Trophoblast cell (in vitro differentiated cells and primary cell): ENCODE data around the gene AUTS2.

Experiments
- DNase-seq, 2 donors: peaks; one replicate each; pipeline ENCODE4 v3.0.0-alpha.2; 2016
- H2AFZ ChIP-seq: 2 replicates; pipeline ENCODE4 v1.6.1; 2013; ENCODE audit warnings: low read length, moderate library complexity, mild to moderate bottlenecking; ENCODE audit not compliant: insufficient read depth, poor library complexity
- H2AK5ac ChIP-seq: 2 replicates; pipeline ENCODE4 v1.6.1; 2013; ENCODE audit warnings: mild to moderate bottlenecking, low read length
- H2BK120ac ChIP-seq: 2 replicates; pipeline ENCODE4 v1.6.1; 2013; ENCODE audit warnings: low read length, mild to moderate bottlenecking, moderate library complexity; ENCODE audit not compliant: insufficient read depth, poor library complexity
- H2BK12ac ChIP-seq: 2 replicates; pipeline ENCODE4 v1.6.1; 2013; ENCODE audit warnings: mild to moderate bottlenecking, low read length, moderate library complexity
- H2BK5ac ChIP-seq: 2 replicates; pipeline ENCODE4 v1.6.1; 2013; ENCODE audit warnings: low read length, low read depth, moderate library complexity, mild to moderate bottlenecking; ENCODE audit not compliant: poor library complexity
- H3K14ac ChIP-seq: 2 replicates; pipeline ENCODE4 v1.6.1; 2013; ENCODE audit warnings: mild to moderate bottlenecking, low read length
- H3K18ac ChIP-seq: 2 replicates; pipeline ENCODE4 v1.6.1; 2013; ENCODE audit warnings: mild to moderate bottlenecking, low read length
- H3K23ac ChIP-seq: 2 replicates; pipeline ENCODE4 v1.6.1; 2013; ENCODE audit warnings: low read length
- H3K27ac ChIP-seq: 2 replicates; pipeline ENCODE4 v1.5.1; 2013; ENCODE audit warnings: low read depth, mild to moderate bottlenecking, inconsistent platforms, low read length, moderate library complexity
- H3K27me3 ChIP-seq: 2 replicates; pipeline ENCODE4 v1.6.1; 2013; ENCODE audit warnings: inconsistent platforms, mild to moderate bottlenecking, low read length, moderate library complexity; ENCODE audit not compliant: insufficient read depth
- H3K36me3 ChIP-seq, 2 experiments: 1 replicate in 1 of 2; 2 replicates in 1 of 2; pipeline ENCODE4 v1.6.1; 2013; ENCODE audit warnings: low read length in 2 of 2, mild to moderate bottlenecking in 2 of 2, moderate library complexity in 1 of 2; ENCODE audit not compliant: insufficient read depth in 2 of 2, control insufficient read depth in 1 of 2
- H3K4ac ChIP-seq: 2 replicates; pipeline ENCODE4 v1.6.1; 2013; ENCODE audit warnings: low read depth, mild to moderate bottlenecking, low read length, moderate library complexity
- H3K4me1 ChIP-seq, 2 experiments: 1 replicate in 1 of 2; 2 replicates in 1 of 2; pipeline ENCODE4 v1.6.1; 2013; ENCODE audit warnings: low read length in 2 of 2, mild to moderate bottlenecking in 2 of 2, moderate library complexity in 1 of 2; ENCODE audit not compliant: insufficient read depth in 2 of 2, control insufficient read depth in 1 of 2
- H3K4me2 ChIP-seq: 2 replicates; pipeline ENCODE4 v1.6.1; 2013; ENCODE audit warnings: inconsistent platforms, mild to moderate bottlenecking, low read length, moderate library complexity
- H3K4me3 ChIP-seq: 2 replicates; pipeline ENCODE4 v1.5.1; 2013; ENCODE audit warnings: mild to moderate bottlenecking, low read depth, low read length, inconsistent platforms
- H3K79me1 ChIP-seq: one replicate; pipeline ENCODE4 v1.6.1; 2013; ENCODE audit warnings: low read length
- H3K79me2 ChIP-seq: 2 replicates; pipeline ENCODE4 v1.6.1; 2013; ENCODE audit warnings: low read length, mild to moderate bottlenecking; ENCODE audit not compliant: control insufficient read depth, insufficient read depth, poor library complexity
- H3K9ac ChIP-seq: 2 replicates; pipeline ENCODE4 v1.6.1; 2013; ENCODE audit warnings: mild to moderate bottlenecking, low read length
- H3K9me3 ChIP-seq: 2 replicates; pipeline ENCODE4 v1.6.1; 2013; ENCODE audit warnings: low read depth, mild to moderate bottlenecking, control low read depth, inconsistent platforms, low read length; ENCODE audit not compliant: insufficient read depth
- H4K12ac ChIP-seq: 2 replicates; pipeline ENCODE4 v1.6.1; 2013; ENCODE audit warnings: low read depth, mild to moderate bottlenecking, low read length, moderate library complexity
- H4K8ac ChIP-seq: 2 replicates; pipeline ENCODE4 v1.6.1; 2013; ENCODE audit warnings: low read depth, mild to moderate bottlenecking, low read length, moderate library complexity
- H4K91ac ChIP-seq: one replicate; pipeline ENCODE4 v1.6.1; 2013; ENCODE audit warnings: low read depth, mild to moderate bottlenecking, low read length, moderate library complexity
- WGBS: extraction: QIAGEN DNeasy Blood & Tissue Kit; methylation state at CpG from one replicate; pipeline ENCODE4 v1.1.7; 2013; ENCODE audit warnings: missing lambda C conversion rate; ENCODE audit not compliant: insufficient read length, insufficient coverage; ENCODE audit errors: extremely low coverage; 5-methylcytosine and 5-hydroxymethylcytosine counted together

Gene AUTS2

GRCh38 chr7:69857014-69857413 is 258.7 kb downstream of the AUTS2 start:
- Histone ChIP-seq H2BK5ac (no peak overlapping the region), H2BK12ac (no peak overlapping the region), H4K8ac (no peak overlapping the region), H3K18ac (no peak overlapping the region), H3K9me3 (no peaks in the 10 kb centered on the region), H3K79me1 (no peaks in the 10 kb centered on the region), H3K4me2 (no peak overlapping the region), H3K4ac (no peak overlapping the region), H4K91ac (no peak overlapping the region), H4K12ac (no peak overlapping the region), H2AK5ac (no peak overlapping the region), H3K14ac (no peak overlapping the region), H2AFZ (no peak overlapping the region), H3K23ac (no peak overlapping the region), H3K4me1 (no peaks in the 10 kb centered on the region), H3K4me3 (no peak overlapping the region), H3K79me2 (no peaks in the 10 kb centered on the region), H3K27me3 (no peaks in the 10 kb centered on the region), H3K27ac (no peak overlapping the region), H3K9ac (no peak overlapping the region), H3K36me3 (no peaks in the 10 kb centered on the region), H2BK120ac (no peak overlapping the region)
- no CpG with 5 or more reads among the region's 6 CpGs for WGBS
- no peak for DNase-seq

GRCh38 chr7:69858471-69858870 is 260.2 kb downstream of the AUTS2 start:
- Histone ChIP-seq H4K12ac (no peak overlapping the region), H2AK5ac (no peak overlapping the region), H3K79me1 (no peaks in the 10 kb centered on the region), H2BK120ac (no peak overlapping the region), H3K23ac (no peak overlapping the region), H3K9ac (no peak overlapping the region), H3K9me3 (no peaks in the 10 kb centered on the region), H3K4ac (no peak overlapping the region), H4K91ac (no peak overlapping the region), H2AFZ (no peak overlapping the region), H2BK5ac (no peak overlapping the region), H3K4me3 (no peak overlapping the region), H3K36me3 (no peaks in the 10 kb centered on the region), H3K4me2 (no peak overlapping the region), H3K27me3 (no peaks in the 10 kb centered on the region), H3K14ac (no peak overlapping the region), H3K4me1 (no peaks in the 10 kb centered on the region), H2BK12ac (no peak overlapping the region), H3K27ac (no peak overlapping the region), H4K8ac (no peak overlapping the region), H3K18ac (no peak overlapping the region), H3K79me2 (no peaks in the 10 kb centered on the region)
- DNase-seq, result no peak
- no CpG with 5 or more reads among the region's 1 CpG for WGBS

GRCh38 chr7:69859342-69859741 is 261.1 kb downstream of the AUTS2 start:
- Histone ChIP-seq H3K27me3 (no peaks in the 10 kb centered on the region), H3K4me1 (no peaks in the 10 kb centered on the region), H3K27ac (no peak overlapping the region), H2BK5ac (no peak overlapping the region), H3K4me3 (no peak overlapping the region), H3K79me2 (no peaks in the 10 kb centered on the region), H3K14ac (no peak overlapping the region), H4K91ac (no peak overlapping the region), H2AK5ac (no peak overlapping the region), H3K4ac (no peak overlapping the region), H2AFZ (no peak overlapping the region), H2BK12ac (no peak overlapping the region), H3K36me3 (no peaks in the 10 kb centered on the region), H3K79me1 (no peaks in the 10 kb centered on the region), H4K8ac (no peak overlapping the region), H2BK120ac (no peak overlapping the region), H3K18ac (no peak overlapping the region), H4K12ac (no peak overlapping the region), H3K23ac (no peak overlapping the region), H3K4me2 (no peak overlapping the region), H3K9me3 (no peaks in the 10 kb centered on the region), H3K9ac (no peak overlapping the region)
- DNase-seq, result no peak
- WGBS, result no CpG with 5 or more reads among the region's 1 CpG

GRCh38 chr7:69860486-69860885 is 262.2 kb downstream of the AUTS2 start:
- WGBS, result no CpG with 5 or more reads among the region's 3 CpGs

More at GRCh38 chr7:69860486-69860885, 262.2 kb downstream of the AUTS2 start:
- H4K12ac ChIP-seq, result no peak overlapping the region
- H2BK12ac ChIP-seq, result no peak overlapping the region
- H3K4me3 ChIP-seq, result no peak overlapping the region
- no peak overlapping the region for H3K23ac ChIP-seq
- H3K36me3 ChIP-seq, result no peaks in the 10 kb centered on the region
- no peak for DNase-seq
- H3K27ac ChIP-seq, result no peak overlapping the region
- no peak overlapping the region for H3K4ac ChIP-seq
- H2BK120ac ChIP-seq, result no peak overlapping the region
- H3K9me3 ChIP-seq, result no peaks in the 10 kb centered on the region
- no peak overlapping the region for H3K9ac ChIP-seq
- no peak overlapping the region for H2BK5ac ChIP-seq
- H3K4me1 ChIP-seq, result no peaks in the 10 kb centered on the region
- H3K4me2 ChIP-seq, result no peak overlapping the region
- H3K27me3 ChIP-seq, result no peaks in the 10 kb centered on the region
- no peak overlapping the region for H3K18ac ChIP-seq
- H4K8ac ChIP-seq, result no peak overlapping the region
- H2AK5ac ChIP-seq, result no peak overlapping the region
- H4K91ac ChIP-seq, result no peak overlapping the region
- H3K79me1 ChIP-seq, result no peaks in the 10 kb centered on the region
- no peak overlapping the region for H2AFZ ChIP-seq
- H3K79me2 ChIP-seq, result no peaks in the 10 kb centered on the region
- H3K14ac ChIP-seq, result no peak overlapping the region
